Measurements from ENCODE around the gene LETM1.
A peak's percentile ranks its signal among the peaks of the same experiment; 100 is the strongest.

LETM1 gene

DNA sequence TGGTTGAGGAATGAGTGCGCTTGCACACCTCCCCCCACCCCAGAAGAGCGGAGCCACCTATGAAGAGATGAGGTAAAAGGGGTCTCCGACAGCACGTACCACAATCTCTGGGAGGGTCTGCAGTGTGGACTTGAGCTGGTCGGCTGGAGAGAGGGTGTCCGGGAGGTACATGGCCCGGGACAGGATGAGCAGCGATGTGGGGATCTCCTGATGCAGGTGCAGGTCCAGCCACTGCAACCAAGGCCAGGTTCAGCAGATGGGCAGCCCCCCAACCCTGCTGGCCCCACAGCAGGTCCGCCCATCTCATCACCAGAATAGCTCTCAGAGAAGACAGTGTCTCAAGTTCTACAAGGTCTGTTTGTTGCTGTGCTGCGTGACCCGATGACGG is 32.4 kb downstream of the LETM1 start:
- DNase-seq = no peak

DNA sequence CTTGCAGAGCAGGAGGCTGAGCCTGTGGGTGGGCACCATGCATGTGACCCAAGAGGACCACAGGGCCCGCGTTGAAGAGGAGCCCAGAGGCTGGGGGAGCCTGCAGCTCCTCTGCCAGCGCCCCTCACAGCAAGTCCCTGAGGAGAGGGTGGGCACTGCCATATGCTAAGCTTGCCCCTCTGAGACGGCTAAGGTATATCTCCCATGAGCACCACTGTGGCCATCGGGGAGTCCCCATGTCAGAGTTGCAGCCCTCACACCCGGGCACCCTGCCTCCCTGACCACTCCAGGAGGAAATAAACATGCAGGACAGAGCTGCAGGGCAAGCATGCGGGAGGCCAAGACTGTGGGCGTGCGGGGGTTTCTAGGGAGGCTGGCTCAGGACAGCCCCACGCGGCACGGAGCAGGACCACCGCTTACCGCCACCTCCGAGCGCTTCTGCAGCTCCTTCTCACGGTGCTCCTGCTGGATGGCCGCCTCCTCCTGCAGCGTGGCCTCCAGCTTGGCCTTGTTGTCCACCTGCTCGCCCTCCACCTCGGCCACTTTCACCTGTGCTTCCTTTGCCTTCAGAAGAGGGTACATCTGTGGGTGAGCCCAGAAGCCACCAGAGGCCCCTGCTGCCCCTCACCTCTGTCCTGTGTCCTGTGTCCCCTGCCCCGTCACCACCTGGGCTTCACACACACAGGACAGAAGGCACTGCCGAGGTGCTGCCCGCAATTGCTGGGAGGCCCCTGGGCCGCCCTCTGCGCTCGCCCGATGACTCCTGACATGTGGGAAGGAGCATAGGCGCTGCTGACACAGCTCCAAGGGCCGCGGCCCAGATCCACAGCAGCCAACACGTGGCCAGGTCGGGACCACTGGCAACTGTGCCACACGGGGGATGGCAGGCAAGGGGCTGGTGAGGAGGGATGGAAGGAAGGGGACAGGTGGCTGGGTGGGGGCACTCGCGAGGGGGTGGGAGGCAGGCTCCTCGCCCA is 33.1 kb downstream of the LETM1 start:
- DNase-seq = no peak

DNA sequence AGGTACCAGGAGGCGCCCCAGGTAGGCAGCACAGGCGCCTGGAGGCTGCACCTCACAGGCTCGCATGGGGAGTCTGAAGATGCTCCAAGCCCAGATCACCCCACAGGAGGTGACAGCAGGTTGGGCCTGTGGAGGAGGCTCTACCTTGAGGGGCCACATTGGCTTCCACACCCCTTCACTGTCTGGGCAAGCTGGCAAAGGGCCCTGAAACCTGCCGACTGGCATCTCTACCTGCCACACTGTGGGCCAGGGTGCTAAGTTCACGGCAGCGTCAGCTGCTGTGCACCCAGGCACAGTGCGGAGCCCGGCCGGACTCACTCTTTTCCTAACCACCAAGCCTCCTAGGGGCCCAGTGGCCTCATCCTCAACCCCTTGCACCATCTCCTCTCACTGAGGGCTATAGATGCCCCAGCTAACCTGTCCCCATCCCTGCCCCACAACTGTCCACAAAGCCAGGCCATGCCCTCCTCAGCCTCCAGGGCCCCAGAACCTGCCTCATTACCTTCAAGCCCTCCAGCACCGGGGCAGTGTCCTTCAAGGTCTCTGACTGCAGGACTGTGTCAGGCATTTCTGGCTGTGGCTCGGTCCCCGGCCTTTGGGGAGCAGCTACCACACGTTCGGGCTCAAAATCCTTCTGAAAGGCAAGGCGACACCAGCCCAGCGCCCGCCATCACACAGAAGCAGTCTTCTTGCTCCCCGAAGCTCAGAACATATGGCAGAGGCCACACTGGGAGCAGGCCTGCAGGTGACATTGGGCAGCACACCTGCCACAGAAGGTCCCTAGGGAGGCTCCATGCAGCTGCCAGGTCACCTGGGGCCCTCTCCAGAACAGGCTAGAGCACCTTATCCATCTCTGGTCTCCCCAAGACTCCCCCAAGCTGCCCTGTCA is 34.0 kb downstream of the LETM1 start:
- no peak for DNase-seq

DNA sequence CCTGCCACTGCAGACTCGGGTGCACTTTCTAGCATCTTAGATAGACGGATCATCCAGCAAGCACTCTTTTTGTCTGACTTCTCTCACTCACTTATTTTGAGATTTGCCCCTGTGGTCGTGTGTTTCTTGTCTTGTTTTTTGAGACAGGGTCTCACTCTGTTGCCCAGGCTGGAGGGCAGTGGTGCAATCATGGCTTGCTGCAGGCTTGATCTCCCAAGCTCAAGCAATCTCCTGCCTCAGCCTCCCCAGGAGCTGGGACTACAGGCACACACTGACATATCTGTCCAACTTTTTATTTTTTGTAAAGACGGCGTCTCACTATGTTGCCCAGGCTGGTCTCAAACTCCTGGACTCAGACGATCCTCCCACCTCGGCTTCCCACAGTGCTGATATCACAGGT is 36.1 kb downstream of the LETM1 start:
- DNase-seq = no peak

DNA sequence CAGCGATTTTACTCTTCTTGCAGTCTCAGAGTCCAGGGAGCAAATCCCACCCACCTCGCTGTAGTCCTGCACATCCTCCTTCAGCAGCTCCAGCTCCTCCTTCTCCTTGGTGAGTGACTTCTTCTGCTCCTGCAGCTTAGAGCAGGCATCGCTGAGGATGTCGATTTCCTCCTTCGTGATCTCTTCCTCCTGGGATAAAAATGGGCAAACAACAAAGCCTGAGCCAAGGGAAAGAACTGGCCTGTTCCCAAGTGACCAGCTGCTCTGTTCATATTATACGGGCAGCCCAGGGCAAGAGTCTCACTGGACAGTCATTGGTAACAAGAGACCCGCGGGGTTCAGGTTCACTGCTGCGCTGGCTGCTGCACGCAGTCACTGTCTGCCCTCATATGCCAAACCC is 36.7 kb downstream of the LETM1 start:
- DNase-seq = no peak

DNA sequence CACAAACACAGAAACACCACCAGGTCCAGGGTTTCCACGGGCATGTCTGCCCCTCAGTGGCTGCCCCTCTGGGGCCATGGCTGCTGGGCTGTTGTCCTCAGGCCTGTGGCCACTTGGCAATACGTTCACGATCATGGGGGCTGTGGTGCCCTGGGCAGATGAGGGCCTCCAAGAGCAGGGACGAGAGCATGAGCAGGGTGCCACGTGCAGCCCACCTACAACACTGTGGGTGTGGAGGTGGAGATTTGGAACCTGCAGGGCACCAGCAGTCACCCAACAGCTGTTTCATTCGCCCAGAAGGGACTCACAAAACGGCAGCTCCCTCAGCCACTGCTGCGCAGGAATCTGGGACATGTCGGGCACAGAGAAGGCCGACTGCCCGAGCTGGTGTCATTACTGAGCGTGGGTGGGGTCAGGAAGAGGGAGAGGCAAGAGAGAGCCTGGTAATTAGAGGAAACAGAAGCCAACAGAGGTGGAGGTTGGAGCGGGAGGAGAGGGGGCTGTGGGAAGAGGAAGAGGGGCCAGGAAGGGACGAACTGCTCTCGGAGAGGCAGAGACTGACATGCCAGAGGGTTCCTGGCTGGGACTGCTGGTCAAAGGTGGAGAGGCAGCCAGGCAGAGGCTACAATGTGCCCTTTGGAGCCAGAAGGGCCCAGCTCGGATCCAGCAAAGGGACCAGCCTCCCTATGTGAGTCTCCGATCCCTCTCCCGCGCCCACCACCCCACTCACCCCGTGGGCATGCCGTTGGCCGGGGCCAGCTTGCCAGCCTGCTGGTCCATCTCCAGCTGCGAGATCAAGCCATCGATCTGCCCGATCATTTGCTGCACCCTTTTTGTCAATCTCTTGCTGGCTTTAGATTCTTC is 39.7 kb downstream of the LETM1 start:
- DNase-seq = no peak

DNA sequence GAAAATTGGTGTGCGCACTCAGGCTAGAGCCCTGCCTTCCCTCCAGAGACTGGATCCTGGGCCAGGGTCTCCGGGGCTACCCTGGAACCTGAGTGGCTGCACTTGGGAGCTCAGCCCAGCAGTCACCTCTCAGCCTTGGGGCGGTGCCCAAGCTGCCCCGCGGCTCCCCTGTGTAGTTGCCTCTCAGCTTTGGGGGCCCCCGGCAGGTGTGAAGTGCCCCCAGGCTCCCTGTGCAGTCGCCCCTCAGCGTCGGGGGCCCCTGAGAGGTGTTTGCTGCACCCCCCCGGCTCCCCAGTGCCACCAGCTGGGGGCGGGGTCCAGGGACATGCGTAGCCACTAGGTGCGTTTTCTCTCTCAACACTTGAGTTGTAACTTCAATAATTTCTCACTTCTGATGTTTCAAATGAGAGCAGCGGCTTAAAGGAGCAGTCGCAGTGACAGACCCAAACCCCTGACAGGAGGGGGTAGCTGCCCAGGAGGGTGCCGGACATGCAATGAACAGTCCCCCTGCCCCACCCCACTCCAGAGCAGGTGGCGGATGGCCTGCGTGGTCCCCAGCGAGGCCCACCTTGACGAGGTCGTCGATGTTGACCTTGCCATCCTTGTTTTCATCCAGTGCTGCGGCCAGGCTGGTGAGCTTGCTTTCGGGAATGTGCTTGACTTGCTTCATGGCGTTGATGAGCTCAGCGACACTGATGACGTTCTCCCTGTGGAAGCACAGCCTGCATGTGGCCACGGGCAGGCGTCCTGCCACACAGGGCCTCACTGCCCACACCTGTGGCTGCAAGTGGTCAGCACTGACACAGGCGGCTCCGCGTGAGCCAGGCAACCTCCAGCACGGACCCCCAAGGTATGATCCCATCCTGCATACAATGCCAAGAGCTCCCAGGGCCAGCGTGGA is 40.6 kb downstream of the LETM1 start:
- no peak for DNase-seq

DNA sequence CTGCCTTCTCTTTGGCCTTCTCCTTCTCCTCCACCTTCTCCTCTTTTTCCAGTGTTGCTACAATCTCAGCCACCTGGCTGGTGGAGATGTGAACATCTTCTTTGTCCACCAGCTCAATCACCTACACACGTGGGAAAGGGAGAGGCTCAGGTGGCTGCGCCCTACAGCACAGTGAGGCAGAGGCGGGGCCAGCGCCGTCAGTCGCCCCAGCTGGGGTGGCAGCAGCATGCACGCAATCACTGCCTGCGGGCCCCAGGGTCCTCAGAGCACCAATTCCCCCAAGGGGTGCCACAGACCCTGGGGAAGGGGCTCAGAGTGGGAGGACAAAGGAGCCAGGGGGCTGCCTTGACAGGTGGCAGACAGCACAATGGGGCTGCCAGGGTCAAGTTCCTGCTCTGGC is 41.5 kb downstream of the LETM1 start:
- DNase-seq = no peak

DNA sequence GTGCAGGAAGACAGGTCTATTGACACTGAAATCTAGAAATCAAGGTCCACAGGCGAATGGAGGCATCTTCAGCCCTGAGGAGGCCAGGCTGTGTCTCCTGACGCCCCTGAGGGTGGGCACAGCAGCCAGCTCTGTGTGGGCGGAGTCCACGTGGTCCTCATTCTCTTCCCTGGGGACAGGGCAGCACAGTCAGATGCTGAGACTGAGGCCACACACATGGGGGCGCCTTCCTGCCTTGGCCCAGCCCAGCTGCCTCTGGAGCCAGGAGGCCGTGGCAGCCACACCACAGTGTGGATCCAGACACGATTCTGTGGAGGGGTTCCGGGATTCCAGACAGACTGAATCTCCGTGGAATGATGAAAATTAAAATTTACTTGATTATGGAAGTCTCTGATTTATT is 42.0 kb downstream of the LETM1 start:
- DNase-seq = no peak

DNA sequence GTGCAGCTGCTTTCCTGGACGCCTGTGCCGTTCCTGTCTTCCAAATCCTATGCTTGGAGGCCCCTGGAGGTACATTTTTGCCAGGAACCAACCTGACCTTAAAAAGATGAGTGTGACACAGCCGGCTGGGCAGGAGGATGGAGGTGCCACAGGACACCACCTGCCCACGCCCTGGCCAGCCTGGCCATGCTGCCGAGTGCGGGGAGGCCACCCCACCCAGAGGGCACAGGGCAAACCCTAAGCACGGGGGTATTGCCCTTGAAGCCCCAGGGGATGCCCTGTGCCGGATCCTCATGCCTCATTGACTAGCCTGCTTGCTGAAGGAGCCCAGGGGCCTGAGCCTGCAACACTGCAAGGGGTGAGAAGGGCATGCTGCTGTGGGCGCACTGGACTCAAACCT is 42.7 kb downstream of the LETM1 start:
- DNase-seq = no peak

DNA sequence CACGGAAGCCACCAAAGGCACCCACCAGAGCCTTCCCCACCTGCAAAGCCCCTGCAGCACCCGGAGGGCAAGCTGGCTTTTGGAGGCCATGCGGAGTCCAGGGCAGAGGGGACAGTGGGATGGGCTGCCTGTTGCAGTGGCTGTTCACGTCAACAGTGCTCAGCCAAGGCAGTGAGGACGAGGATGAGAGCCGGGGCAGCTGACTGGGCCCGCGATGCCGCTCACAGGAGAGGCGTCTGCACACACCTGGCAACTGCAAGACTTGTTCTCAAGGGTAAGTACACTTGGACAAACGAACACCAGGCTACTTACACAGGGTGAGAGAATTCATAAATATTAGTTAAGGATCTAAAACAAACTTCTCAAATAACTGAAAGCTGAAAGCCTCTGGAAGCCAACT is 43.2 kb downstream of the LETM1 start:
- DNase-seq = no peak

DNA sequence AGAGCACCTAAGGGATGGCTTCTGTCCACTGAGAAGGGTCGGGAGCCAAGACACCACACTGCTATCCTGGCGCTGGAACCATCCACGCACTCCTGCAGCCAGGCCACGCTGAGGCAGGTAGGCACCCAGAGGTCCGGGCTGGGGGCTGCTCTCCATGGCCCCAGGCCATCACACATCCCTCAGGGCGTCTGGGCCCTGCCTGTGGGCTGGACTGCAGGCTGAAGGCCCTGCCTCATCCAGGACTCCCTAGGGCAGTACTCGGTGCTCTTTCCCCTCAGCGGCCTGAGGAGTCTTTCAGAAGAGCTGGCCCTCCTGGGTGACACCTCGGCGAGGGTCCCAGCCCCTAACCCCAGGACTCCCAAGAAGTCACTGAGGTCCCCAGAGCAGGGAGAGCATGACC is 45.2 kb downstream of the LETM1 start:
- no peak for DNase-seq

DNA sequence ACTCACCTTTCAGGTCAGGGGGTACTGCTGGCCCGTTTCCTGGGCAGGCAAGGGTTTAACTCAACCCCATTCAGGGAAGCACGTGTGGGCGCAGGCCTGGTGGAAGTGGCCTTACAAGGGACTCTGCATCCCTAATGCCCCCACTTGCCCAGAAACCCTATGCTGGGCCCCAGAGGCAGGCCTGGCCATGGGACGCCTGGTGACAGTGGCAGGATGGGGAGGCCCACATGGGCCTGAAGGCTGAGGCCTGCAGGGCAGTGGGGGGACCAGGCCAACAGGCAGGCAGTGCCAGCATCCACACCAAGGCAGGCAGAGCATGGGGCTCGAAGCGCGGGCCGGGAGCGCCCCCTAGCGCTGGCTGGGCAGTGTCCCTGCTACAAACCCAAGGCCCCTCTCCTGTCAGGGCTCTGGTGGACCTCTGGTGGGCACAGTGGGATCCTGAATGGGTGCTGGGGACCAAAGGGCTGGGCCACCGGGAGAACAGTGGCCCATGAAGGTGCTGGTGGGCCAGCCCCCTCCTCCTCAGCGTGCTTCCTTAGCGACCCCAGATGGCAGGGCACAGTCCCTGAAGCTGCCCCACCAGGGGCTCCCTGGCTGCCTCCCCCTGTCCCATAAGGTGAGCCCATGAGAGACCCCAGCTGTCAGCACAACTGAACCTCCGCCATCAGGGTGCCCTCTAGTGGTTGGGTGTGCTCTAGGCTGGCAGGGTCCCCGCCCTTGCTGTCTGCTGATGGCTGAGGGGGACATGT is 46.0 kb downstream of the LETM1 start:
- DNase-seq = peak; percentile 59

DNA sequence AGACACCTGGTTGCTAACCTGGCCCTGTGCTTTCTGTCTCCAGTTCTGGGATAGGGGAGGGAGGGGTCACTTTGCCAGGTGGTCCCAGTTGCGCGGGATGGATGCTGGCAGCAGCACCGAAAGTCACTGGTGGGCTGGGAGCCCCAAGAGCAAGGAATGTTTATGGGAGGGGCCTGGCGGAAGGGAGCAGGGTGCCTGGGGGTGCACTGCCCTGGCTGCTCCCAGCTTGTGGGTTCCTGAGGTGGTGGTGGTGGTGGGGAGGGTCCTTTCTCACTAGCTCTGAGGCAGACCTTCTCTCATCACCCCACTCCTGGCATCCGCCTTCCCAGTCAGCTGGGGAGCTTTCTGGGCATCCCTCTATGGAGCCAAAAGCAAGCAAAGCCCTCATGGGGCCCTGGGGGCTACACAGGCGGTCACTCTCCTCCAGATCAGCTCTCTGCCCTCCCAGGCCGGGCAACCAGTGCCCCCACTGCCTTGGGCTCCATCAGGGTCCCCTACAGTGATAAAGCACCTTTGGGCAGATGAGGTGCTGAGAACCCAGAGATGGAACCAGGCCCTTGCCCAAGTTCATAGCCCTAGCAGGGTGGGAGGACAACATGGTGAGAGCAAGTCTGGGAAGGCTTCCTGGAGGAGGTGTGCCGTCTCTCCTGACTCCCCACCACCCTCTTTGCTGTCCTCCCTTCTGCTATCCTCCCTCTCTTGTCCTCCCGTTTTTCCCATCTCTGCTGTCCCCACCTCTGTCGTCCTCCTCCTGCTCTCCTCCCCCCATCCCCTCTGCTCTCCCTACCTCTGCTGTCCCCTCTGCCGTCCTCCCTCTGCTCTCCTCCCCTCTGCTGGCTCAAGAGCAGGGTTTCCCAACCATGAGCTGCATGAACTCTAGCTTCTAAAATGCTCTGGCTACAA is 46.9 kb downstream of the LETM1 start:
- no peak for DNase-seq

DNA sequence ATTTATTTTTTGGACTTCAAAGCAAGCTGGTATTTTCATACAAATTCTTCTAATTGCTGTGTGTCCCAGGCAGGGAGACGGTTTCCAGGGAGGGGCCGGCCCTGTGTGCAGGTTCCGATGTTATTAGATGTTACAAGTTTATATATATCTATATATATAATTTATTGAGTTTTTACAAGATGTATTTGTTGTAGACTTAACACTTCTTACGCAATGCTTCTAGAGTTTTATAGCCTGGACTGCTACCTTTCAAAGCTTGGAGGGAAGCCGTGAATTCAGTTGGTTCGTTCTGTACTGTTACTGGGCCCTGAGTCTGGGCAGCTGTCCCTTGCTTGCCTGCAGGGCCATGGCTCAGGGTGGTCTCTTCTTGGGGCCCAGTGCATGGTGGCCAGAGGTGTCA is 47.6 kb downstream of the LETM1 start:
- no peak for DNase-seq

DNA sequence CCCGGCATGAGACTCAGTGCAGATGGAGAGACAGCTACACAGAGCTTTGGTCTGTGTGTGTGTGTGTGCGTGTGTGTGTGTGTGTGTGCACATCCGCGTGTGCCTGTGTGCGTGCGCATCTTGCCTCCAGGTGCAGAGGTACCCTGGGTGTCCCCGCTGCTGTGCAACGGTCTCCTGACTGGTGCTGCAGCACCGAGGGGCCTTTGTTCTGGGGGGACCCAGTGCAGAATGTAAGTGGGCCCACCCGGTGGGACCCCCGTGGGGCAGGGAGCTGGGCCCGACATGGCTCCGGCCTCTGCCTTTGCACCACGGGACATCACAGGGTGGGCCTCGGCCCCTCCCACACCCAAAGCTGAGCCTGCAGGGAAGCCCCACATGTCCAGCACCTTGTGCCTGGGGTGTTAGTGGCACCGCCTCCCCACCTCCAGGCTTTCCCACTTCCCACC is 48.6 kb downstream of the LETM1 start:
- no peak for DNase-seq

DNA sequence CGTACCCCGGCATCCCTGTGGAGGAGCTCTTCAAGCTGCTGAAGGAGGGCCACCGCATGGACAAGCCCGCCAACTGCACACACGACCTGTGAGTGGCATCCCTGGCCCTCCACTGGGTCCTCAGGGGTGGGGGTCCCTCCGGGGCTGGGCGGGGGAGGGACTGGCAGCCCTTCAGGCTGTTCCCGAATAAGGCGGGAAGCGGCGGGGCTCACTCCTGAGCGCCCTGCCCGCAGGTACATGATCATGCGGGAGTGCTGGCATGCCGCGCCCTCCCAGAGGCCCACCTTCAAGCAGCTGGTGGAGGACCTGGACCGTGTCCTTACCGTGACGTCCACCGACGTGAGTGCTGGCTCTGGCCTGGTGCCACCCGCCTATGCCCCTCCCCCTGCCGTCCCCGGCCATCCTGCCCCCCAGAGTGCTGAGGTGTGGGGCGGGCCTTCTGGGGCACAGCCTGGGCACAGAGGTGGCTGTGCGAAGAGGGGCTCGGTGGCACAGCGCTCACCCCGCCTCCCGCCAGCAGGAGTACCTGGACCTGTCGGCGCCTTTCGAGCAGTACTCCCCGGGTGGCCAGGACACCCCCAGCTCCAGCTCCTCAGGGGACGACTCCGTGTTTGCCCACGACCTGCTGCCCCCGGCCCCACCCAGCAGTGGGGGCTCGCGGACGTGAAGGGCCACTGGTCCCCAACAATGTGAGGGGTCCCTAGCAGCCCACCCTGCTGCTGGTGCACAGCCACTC is 49.2 kb downstream of the LETM1 start:
- DNase-seq = no peak

DNA sequence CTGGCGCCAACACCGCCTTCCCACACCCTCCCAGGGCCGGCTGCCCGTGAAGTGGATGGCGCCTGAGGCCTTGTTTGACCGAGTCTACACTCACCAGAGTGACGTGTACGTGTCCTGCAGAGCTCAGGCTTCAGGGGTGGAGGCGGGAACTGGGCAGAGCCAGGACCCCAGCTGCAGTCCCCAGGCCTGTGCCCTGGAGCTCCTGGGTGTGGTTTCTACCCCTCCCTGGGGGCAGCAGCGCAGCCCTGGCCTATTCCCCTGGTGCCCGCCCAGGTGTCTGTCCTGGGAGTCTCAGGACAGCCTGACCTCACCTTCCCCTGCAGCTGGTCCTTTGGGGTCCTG is 49.8 kb downstream of the LETM1 start:
- no peak for DNase-seq

DNA sequence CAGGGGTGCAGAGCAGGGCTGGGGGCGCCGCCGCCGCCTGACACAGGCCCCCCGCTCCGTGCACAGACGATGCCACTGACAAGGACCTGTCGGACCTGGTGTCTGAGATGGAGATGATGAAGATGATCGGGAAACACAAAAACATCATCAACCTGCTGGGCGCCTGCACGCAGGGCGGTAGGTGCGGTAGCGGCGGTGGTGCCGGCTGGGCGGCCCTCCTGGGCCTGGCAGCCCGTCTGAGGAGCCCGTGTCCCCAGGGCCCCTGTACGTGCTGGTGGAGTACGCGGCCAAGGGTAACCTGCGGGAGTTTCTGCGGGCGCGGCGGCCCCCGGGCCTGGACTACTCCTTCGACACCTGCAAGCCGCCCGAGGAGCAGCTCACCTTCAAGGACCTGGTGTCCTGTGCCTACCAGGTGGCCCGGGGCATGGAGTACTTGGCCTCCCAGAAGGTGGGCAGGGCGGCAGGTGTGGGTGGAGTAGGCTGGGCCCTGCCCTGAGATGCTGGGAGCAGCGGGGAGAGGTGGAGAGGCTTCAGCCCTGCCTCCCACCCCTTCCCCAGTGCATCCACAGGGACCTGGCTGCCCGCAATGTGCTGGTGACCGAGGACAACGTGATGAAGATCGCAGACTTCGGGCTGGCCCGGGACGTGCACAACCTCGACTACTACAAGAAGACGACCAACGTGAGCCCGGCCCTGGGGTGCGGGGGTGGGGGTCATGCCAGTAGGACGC is 50.3 kb downstream of the LETM1 start:
- DNase-seq = no peak

Data from CD4-positive, alpha-beta T cell treated with Interleukin-17A for 1 hour (primary cell).